Measurements from ENCODE around the gene CD7. TPM values are rescaled to one million over a fixed set of nuclear protein-coding genes. Genes with fewer than 3 reads are reported as not detected.
A peak's percentile ranks its signal among the peaks of the same experiment; 100 is the strongest.

CD7 gene
- total and polyA plus RNA-seq, 9 of the 15 experiments (the other 6 are each of a cell fraction or from before 2014, with no cell fraction given), result 0.21 to 0.35 TPM; not detected in 7

- TF ChIP-seq HOXB6 (CRISPR knock-in tag; IDR thresholded peaks at IDR 0.05; ENCODE audit: borderline replicate concordance), result no peak
- TF ChIP-seq PPARD (CRISPR knock-in tag; IDR thresholded peaks at IDR 0.05), result no peak
- no peak for TF ChIP-seq COPS2 (conservative IDR thresholded peaks at IDR 0.05)
- TF ChIP-seq SRSF9 (IDR thresholded peaks at IDR 0.05; ENCODE audit: borderline replicate concordance, low read depth, low read length), result no peak
- no peak for TF ChIP-seq TRIM25 (IDR thresholded peaks at IDR 0.05; ENCODE audit: borderline replicate concordance)
- no peak for TF ChIP-seq ZBTB2 (IDR thresholded peaks at IDR 0.05)
- no peak for TF ChIP-seq MITF (IDR thresholded peaks at IDR 0.05)
- no peak for TF ChIP-seq ZNF175 (CRISPR knock-in tag; IDR thresholded peaks at IDR 0.05; ENCODE audit: low read depth)
- TF ChIP-seq HINFP (tag; conservative IDR thresholded peaks at IDR 0.05; ENCODE audit: low read depth), result no peak
- peak; percentile 87 for TF ChIP-seq REST (IDR thresholded peaks at IDR 0.05; ENCODE audit: borderline replicate concordance)
- TF ChIP-seq REST (CRISPR knock-in tag; IDR thresholded peaks at IDR 0.05; ENCODE audit: low read depth), result no peak
Measured at GRCh38 chr17:82320956-82321927, 3.8 kb upstream of the CD7 start (continued).

All from K562 (cell line).